Uterus (tissue), 4 donors: ENCODE data around the gene OMA1. TPM values are rescaled to one million over a fixed set of nuclear protein-coding genes. Genes with fewer than 3 reads are reported as not detected.

Source experiments
- DNase-seq, 2 donors: peaks; one replicate each; pipeline ENCODE4 v3.0.0-alpha.2; 2019 to 2020
- H3K27ac ChIP-seq, 2 donors: fragments of 200-600 bp; sonication (generic); 1 replicate in 1 of 2; 2 replicates in 1 of 2; pipeline ENCODE4 v1.5.1; 2016 to 2018
- H3K27me3 ChIP-seq, 2 donors: fragments of 200-600 bp; sonication (generic); one replicate each; pipeline ENCODE4 v1.5.1; 2018 to 2019; ENCODE audit warnings: control low read depth in 1 of 2
- H3K36me3 ChIP-seq, 2 donors: fragments of 200-600 bp; sonication (generic); one replicate each; pipeline ENCODE4 v1.5.1; 2019; ENCODE audit warnings: control low read depth in 1 of 2
- H3K4me1 ChIP-seq, 2 donors: fragments of 200-600 bp; sonication (generic); one replicate each; pipeline ENCODE4 v1.5.1; 2018 to 2019; ENCODE audit warnings: control low read depth in 1 of 2
- H3K4me3 ChIP-seq, 2 donors: fragments of 200-600 bp; sonication (generic); 1 replicate in 1 of 2; 2 replicates in 1 of 2; pipeline ENCODE4 v1.5.1; 2018 to 2019; ENCODE audit warnings: mild to moderate bottlenecking in 1 of 2
- H3K9me3 ChIP-seq, 2 donors: fragments of 200-600 bp; sonication (generic); one replicate each; pipeline ENCODE4 v1.5.1; 2019; ENCODE audit warnings: control low read depth in 1 of 2
- POLR2A ChIP-seq, 2 donors: fragments of 450-650 bp; IDR thresholded peaks; one replicate each; pipeline ENCODE4 v1.6.1; 2016; ENCODE audit warnings: antibody characterized with exemption in 2 of 2, mild to moderate bottlenecking in 1 of 2, moderate library complexity in 1 of 2
- intact Hi-C: fragments of 100-400 bp; cut with DNase I; formaldehyde crosslinking; loops from one replicate; pipeline ENCODE4 v1.15.1; 2023; ENCODE audit warnings: low total_unique reads
- total RNA-seq, 4 donors: library from RNA; depleted of rRNA in 3 of 4; stranded (reverse); fragments of >200 nt in 3 of 4; gene quantifications; one replicate each; pipeline versions ENCODE4 v1.1.0 to v1.2.4, GENCODE V29; 2014 to 2023
- TF ChIP-seq, protein P1 (sequence below), 4 experiments: fragments of 200-600 bp in 2 of 4; fragments of 450-650 bp in 2 of 4; sonication (generic) in 2 of 4; IDR thresholded peaks; one replicate each; pipeline ENCODE4 v1.5.1; 2016 to 2019; ENCODE audit warnings: antibody characterized with exemption in 4 of 4, mild to moderate bottlenecking in 2 of 4, moderate library complexity in 1 of 4
- donor health status: DM: yes; HTN: yes; CAD: no.

Gene OMA1
- total RNA-seq, 4 donors from 2014 or later: 45.9 to 97.6 (median 65.4) TPM

GRCh38 chr1:58524353-58524945 is 22.1 kb downstream of the OMA1 start:
- H3K9me3 ChIP-seq: no peaks in the 10 kb centered on the region
- intact Hi-C loops: no loop called here
- TF ChIP-seq, protein P1, sequence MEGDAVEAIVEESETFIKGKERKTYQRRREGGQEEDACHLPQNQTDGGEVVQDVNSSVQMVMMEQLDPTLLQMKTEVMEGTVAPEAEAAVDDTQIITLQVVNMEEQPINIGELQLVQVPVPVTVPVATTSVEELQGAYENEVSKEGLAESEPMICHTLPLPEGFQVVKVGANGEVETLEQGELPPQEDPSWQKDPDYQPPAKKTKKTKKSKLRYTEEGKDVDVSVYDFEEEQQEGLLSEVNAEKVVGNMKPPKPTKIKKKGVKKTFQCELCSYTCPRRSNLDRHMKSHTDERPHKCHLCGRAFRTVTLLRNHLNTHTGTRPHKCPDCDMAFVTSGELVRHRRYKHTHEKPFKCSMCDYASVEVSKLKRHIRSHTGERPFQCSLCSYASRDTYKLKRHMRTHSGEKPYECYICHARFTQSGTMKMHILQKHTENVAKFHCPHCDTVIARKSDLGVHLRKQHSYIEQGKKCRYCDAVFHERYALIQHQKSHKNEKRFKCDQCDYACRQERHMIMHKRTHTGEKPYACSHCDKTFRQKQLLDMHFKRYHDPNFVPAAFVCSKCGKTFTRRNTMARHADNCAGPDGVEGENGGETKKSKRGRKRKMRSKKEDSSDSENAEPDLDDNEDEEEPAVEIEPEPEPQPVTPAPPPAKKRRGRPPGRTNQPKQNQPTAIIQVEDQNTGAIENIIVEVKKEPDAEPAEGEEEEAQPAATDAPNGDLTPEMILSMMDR (IDR thresholded peaks at IDR 0.05): no peak
- no peak for TF ChIP-seq POLR2A (IDR thresholded peaks at IDR 0.05)
- H3K4me3 ChIP-seq: no peak overlapping the region
- peaks cover 0 to 8% of the 10 kb centered on the region in 2 donors for H3K4me1 ChIP-seq
- H3K36me3 ChIP-seq: no peaks in the 10 kb centered on the region
- H3K27me3 ChIP-seq: no peaks in the 10 kb centered on the region
- no peak for DNase-seq
- H3K27ac ChIP-seq: no peak overlapping the region

GRCh38 chr1:58515794-58516401 is 30.6 kb downstream of the OMA1 start:
- peaks cover 0 to 6% of the 10 kb centered on the region in 2 donors for H3K4me1 ChIP-seq
- H3K4me3 ChIP-seq: no peak overlapping the region
- no peak for TF ChIP-seq POLR2A (IDR thresholded peaks at IDR 0.05)
- TF ChIP-seq, protein P1 (IDR thresholded peaks at IDR 0.05): peak; percentile 65 to 84 (median 78)
- H3K27me3 ChIP-seq: no peaks in the 10 kb centered on the region
- intact Hi-C loops: loop anchor here (5.0 kb wide), 1 partner anchor 136 kb away; no protein-coding TSS in a partner anchor
- no peaks in the 10 kb centered on the region for H3K9me3 ChIP-seq
- H3K36me3 ChIP-seq: no peaks in the 10 kb centered on the region
- H3K27ac ChIP-seq: peak overlapping the region; percentile 16 to 24
- peak in 1 of 2 donors; percentile 62 for DNase-seq

GRCh38 chr1:58513956-58514355 is 32.6 kb downstream of the OMA1 start:
- no peak for DNase-seq
- Histone ChIP-seq H3K9me3 (no peaks in the 10 kb centered on the region), H3K4me1 (peaks cover 0 to 6% of the 10 kb centered on the region in 2 donors), H3K27me3 (no peaks in the 10 kb centered on the region), H3K36me3 (no peaks in the 10 kb centered on the region), H3K4me3 (no peak overlapping the region), H3K27ac (no peak overlapping the region)
- TF ChIP-seq, protein P1 (IDR thresholded peaks at IDR 0.05): no peak
- TF ChIP-seq POLR2A (IDR thresholded peaks at IDR 0.05): no peak
- intact Hi-C loops: no loop called here

GRCh38 chr1:58508629-58509028 is 37.9 kb downstream of the OMA1 start:
- TF ChIP-seq POLR2A (IDR thresholded peaks at IDR 0.05): no peak
- TF ChIP-seq, protein P1 (IDR thresholded peaks at IDR 0.05): no peak
- Histone ChIP-seq H3K4me1 (no peaks in the 10 kb centered on the region), H3K36me3 (peaks cover 0 to 3% of the 10 kb centered on the region in 2 donors), H3K27me3 (no peaks in the 10 kb centered on the region), H3K27ac (no peak overlapping the region), H3K9me3 (no peaks in the 10 kb centered on the region), H3K4me3 (no peak overlapping the region)
- DNase-seq: no peak
- intact Hi-C loops: no loop called here

GRCh38 chr1:58505286-58505685 is 41.2 kb downstream of the OMA1 start:
- no peaks in the 10 kb centered on the region for H3K4me1 ChIP-seq
- H3K4me3 ChIP-seq: no peak overlapping the region
- intact Hi-C loops: no loop called here
- H3K36me3 ChIP-seq: peaks cover 0 to 3% of the 10 kb centered on the region in 2 donors
- DNase-seq: no peak
- no peak overlapping the region for H3K27ac ChIP-seq
- no peaks in the 10 kb centered on the region for H3K9me3 ChIP-seq
- no peaks in the 10 kb centered on the region for H3K27me3 ChIP-seq
- TF ChIP-seq, protein P1 (IDR thresholded peaks at IDR 0.05): no peak
- TF ChIP-seq POLR2A (IDR thresholded peaks at IDR 0.05): no peak
